ENCODE data around the gene R3HCC1L. TPM values are rescaled to one million over a fixed set of nuclear protein-coding genes. Genes with fewer than 3 reads are reported as not detected.

Gene R3HCC1L
- total and polyA plus RNA-seq, 9 of the 15 experiments (the other 6 are each of a cell fraction or from before 2014, with no cell fraction given): 9.1 to 17.8 (median 12.6) TPM

- TF ChIP-seq, protein P1, sequence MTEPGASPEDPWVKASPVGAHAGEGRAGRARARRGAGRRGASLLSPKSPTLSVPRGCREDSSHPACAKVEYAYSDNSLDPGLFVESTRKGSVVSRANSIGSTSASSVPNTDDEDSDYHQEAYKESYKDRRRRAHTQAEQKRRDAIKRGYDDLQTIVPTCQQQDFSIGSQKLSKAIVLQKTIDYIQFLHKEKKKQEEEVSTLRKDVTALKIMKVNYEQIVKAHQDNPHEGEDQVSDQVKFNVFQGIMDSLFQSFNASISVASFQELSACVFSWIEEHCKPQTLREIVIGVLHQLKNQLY (CRISPR knock-in tag; conservative IDR thresholded peaks at IDR 0.05): no peak
- TF ChIP-seq XRCC4 (IDR thresholded peaks at IDR 0.05; ENCODE audit: extremely low read depth, insufficient read depth, insufficient read length): no peak
- no peak for TF ChIP-seq TAF1 (IDR thresholded peaks at IDR 0.05; ENCODE audit: control insufficient read depth, extremely low read depth, insufficient read depth, low read length, severe bottlenecking)
- TF ChIP-seq KDM4B (IDR thresholded peaks at IDR 0.05; ENCODE audit: borderline replicate concordance in 2 of 2, low read depth in 1 of 2): no peak
- no peak for TF ChIP-seq HMG20A (CRISPR knock-in tag; conservative IDR thresholded peaks at IDR 0.05)
- no peak for TF ChIP-seq NFATC3 (IDR thresholded peaks at IDR 0.05)
- TF ChIP-seq ZNF175 (CRISPR knock-in tag; IDR thresholded peaks at IDR 0.05; ENCODE audit: low read depth): no peak
- TF ChIP-seq ZNF253 (CRISPR knock-in tag; conservative IDR thresholded peaks at IDR 0.05): no peak
- TF ChIP-seq GATAD2B (IDR thresholded peaks at IDR 0.05; ENCODE audit: borderline replicate concordance): no peak
- TF ChIP-seq EZH2 (IDR thresholded peaks at IDR 0.05; ENCODE audit: borderline replicate concordance, low read depth, low read length): no peak
- TF ChIP-seq, protein P2, sequence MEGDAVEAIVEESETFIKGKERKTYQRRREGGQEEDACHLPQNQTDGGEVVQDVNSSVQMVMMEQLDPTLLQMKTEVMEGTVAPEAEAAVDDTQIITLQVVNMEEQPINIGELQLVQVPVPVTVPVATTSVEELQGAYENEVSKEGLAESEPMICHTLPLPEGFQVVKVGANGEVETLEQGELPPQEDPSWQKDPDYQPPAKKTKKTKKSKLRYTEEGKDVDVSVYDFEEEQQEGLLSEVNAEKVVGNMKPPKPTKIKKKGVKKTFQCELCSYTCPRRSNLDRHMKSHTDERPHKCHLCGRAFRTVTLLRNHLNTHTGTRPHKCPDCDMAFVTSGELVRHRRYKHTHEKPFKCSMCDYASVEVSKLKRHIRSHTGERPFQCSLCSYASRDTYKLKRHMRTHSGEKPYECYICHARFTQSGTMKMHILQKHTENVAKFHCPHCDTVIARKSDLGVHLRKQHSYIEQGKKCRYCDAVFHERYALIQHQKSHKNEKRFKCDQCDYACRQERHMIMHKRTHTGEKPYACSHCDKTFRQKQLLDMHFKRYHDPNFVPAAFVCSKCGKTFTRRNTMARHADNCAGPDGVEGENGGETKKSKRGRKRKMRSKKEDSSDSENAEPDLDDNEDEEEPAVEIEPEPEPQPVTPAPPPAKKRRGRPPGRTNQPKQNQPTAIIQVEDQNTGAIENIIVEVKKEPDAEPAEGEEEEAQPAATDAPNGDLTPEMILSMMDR (IDR thresholded peaks at IDR 0.05 in 2 of 3, conservative IDR thresholded peaks at IDR 0.05 in 1 of 3; ENCODE audit: insufficient read depth in 2 of 3, low read depth in 1 of 3, low read length in 3 of 3): peak; percentile 58 to 66 (median 65)
- no peak for TF ChIP-seq TAL1 (IDR thresholded peaks at IDR 0.05)
- peak; percentile 63 for TF ChIP-seq GATA2 (CRISPR knock-in tag; IDR thresholded peaks at IDR 0.05)
- no peak for TF ChIP-seq FOS (IDR thresholded peaks at IDR 0.05; ENCODE audit: extremely low read depth, insufficient read length)
- TF ChIP-seq FOXK2 (conservative IDR thresholded peaks at IDR 0.05 in 1 of 2, IDR thresholded peaks at IDR 0.05 in 1 of 2; ENCODE audit: low read depth in 2 of 2): no peak
- TF ChIP-seq ZNF280B (CRISPR knock-in tag; IDR thresholded peaks at IDR 0.05): no peak
- TF ChIP-seq RNF219 (CRISPR knock-in tag; IDR thresholded peaks at IDR 0.05): no peak
- TF ChIP-seq PCBP1 (IDR thresholded peaks at IDR 0.05; ENCODE audit: low read depth, low read length, poor library complexity, severe bottlenecking): no peak
- TF ChIP-seq ZNF324 (CRISPR knock-in tag; IDR thresholded peaks at IDR 0.05): no peak
- TF ChIP-seq MXI1 (IDR thresholded peaks at IDR 0.05; ENCODE audit: low read depth, low read length): no peak
- TF ChIP-seq HIVEP1 (CRISPR knock-in tag; IDR thresholded peaks at IDR 0.05): no peak
Measured at GRCh38 chr10:98170249-98171117, 36.0 kb downstream of the R3HCC1L start (continued).
